HepG2 (cell line): ENCODE measurements around the gene PIK3R1. TPM values are rescaled to one million over a fixed set of nuclear protein-coding genes. Genes with fewer than 3 reads are reported as not detected.

Experiments used
- ATAC-seq: fragments of 200-7000 bp; cut with Tn5 transposase; 3 replicates; pipeline ENCODE4 v1.9.1; 2020; ENCODE audit warnings: mild to moderate bottlenecking, moderate library complexity
- BruUV-seq: library from RNA; stranded (reverse); fragments of 400-500 nt; replicated peaks from 2 replicates; lab custom pipeline; 2021; lab: Mats Ljungman, UMichigan
- CTCF ChIA-PET: fragments of 300-600 bp; formaldehyde crosslinking; extraction: SDS; loops from one replicate; lab custom pipeline; 2021; ENCODE audit warnings: low total read pairs, inconsistent platforms, low intra/inter-chr PET ratio; lab: Yijun Ruan, JAX
- POLR2A ChIA-PET: fragments of 350-600 bp; sonication (Branson Sonifier 250); formaldehyde crosslinking; loops from one replicate; lab custom pipeline; 2020; ENCODE audit warnings: antibody characterized with exemption, inconsistent platforms; lab: Yijun Ruan, JAX
- DNase-seq: peaks from one replicate; pipeline ENCODE4 v3.0.0-alpha.2; 2015; ENCODE audit warnings: low spot score
- FAIRE-seq: peaks from 3 replicates; lab custom pipeline; 2011; peaks lifted over from hg19 to GRCh38; lab: Jason Lieb, UNC
- H2AFZ ChIP-seq: one replicate; pipeline ENCODE4 v1.6.1; 2011; ENCODE audit warnings: low read length, inconsistent platforms
- H3K27ac ChIP-seq: fragments of 300-600 bp; 3 replicates; pipeline ENCODE4 v1.8.0; 2011; ENCODE audit warnings: mixed run types, mild to moderate bottlenecking, mixed read lengths, low read length, inconsistent platforms; ENCODE audit not compliant: insufficient read depth; ENCODE audit errors: extremely low read length
- H3K27me3 ChIP-seq, 2 experiments: fragments of 200-600 bp in 1 of 2; 2 replicates in 1 of 2; 3 replicates in 1 of 2; pipeline versions ENCODE4 v1.6.0 to v1.8.0; 2011; ENCODE audit warnings: low read length in 2 of 2, mild to moderate bottlenecking in 2 of 2, moderate library complexity in 2 of 2, inconsistent platforms in 1 of 2; ENCODE audit not compliant: insufficient read depth in 2 of 2, control insufficient read depth in 1 of 2
- H3K36me3 ChIP-seq, 2 experiments: fragments of 200-600 bp in 1 of 2; replicated peaks in 1 of 2; 2 replicates in 1 of 2; 3 replicates in 1 of 2; pipeline versions ENCODE4 v1.5.1 to v1.8.0; 2011; ENCODE audit warnings: low read length in 2 of 2, inconsistent platforms in 1 of 2; ENCODE audit not compliant: insufficient read depth in 2 of 2, control insufficient read depth in 1 of 2
- H3K4me1 ChIP-seq: 2 replicates; pipeline ENCODE4 v1.5.1; 2012; ENCODE audit warnings: low read length, inconsistent platforms; ENCODE audit not compliant: insufficient read depth
- H3K4me2 ChIP-seq: 2 replicates; pipeline ENCODE4 v1.6.0; 2011; ENCODE audit warnings: low read depth, low read length, inconsistent platforms
- H3K4me3 ChIP-seq, 3 experiments: fragments of 200-600 bp in 1 of 3; sonication (generic), shearing (Covaris generic) in 1 of 3; replicated peaks in 1 of 3; 2 replicates each; pipeline ENCODE4 v1.5.1; 2011 to 2016; ENCODE audit warnings: low read length in 3 of 3, inconsistent platforms in 2 of 3, low read depth in 2 of 3, mild to moderate bottlenecking in 2 of 3, control low read depth in 1 of 3, mixed read lengths in 1 of 3; ENCODE audit not compliant: insufficient read depth in 1 of 3
- H3K79me2 ChIP-seq: one replicate; pipeline ENCODE4 v1.6.1; 2011; ENCODE audit warnings: low read length, inconsistent platforms; ENCODE audit not compliant: insufficient read depth
- H3K9ac ChIP-seq: 2 replicates; pipeline ENCODE4 v1.6.0; 2011; ENCODE audit warnings: mild to moderate bottlenecking, low read depth, low read length, inconsistent platforms; ENCODE audit not compliant: insufficient read depth
- H3K9me3 ChIP-seq: 2 replicates; pipeline ENCODE4 v1.5.1; 2012; ENCODE audit warnings: mild to moderate bottlenecking, low read length
- H4K20me1 ChIP-seq: 2 replicates; pipeline ENCODE4 v1.6.0; 2011; ENCODE audit warnings: inconsistent platforms, mild to moderate bottlenecking, low read length, moderate library complexity; ENCODE audit not compliant: insufficient read depth
- ARNT2 ChIP-seq: sonication (generic); formaldehyde crosslinking; IDR thresholded peaks from 2 replicates; pipeline ENCODE4 v1.8.0; 2022; ENCODE audit warnings: mild to moderate bottlenecking, low read depth, missing genetic modification reagents, moderate library complexity
- CBX5 ChIP-seq: sonication (generic); formaldehyde crosslinking; IDR thresholded peaks from 2 replicates; pipeline ENCODE4 v1.4.0; 2020; ENCODE audit warnings: missing genetic modification reagents, borderline replicate concordance
- CTCF ChIP-seq: sonication (generic); formaldehyde crosslinking; IDR thresholded peaks from 2 replicates; pipeline ENCODE4 v1.5.0; 2020; ENCODE audit warnings: mild to moderate bottlenecking, missing genetic modification reagents, moderate library complexity
- NFE2L1 ChIP-seq: sonication (generic); formaldehyde crosslinking; IDR thresholded peaks from 2 replicates; pipeline ENCODE4 v1.4.0; 2020; ENCODE audit warnings: missing genetic modification reagents, mild to moderate bottlenecking, borderline replicate concordance
- STAG1 ChIP-seq: sonication (generic); formaldehyde crosslinking; IDR thresholded peaks from 2 replicates; pipeline ENCODE4 v1.4.0; 2020; ENCODE audit warnings: missing genetic modification reagents
- ZFAT ChIP-seq: sonication (generic); formaldehyde crosslinking; conservative IDR thresholded peaks from 2 replicates; pipeline ENCODE4 v1.8.1; 2023; ENCODE audit warnings: missing genetic modification reagents, inconsistent platforms
- ZNF207 ChIP-seq: fragments of 450-650 bp; IDR thresholded peaks from 2 replicates; pipeline ENCODE4 v1.6.1; 2016; ENCODE audit warnings: antibody characterized with exemption, borderline replicate concordance
- WGBS: methylation state at CpG from one replicate; pipeline ENCODE4 v1.1.6; 2017; ENCODE audit warnings: low lambda C conversion rate; 5-methylcytosine and 5-hydroxymethylcytosine counted together
- in situ Hi-C: cut with HindIII; loops from 2 replicates; pipeline ENCODE4 v1.10.0; 2017; ENCODE audit warnings: low pct_unique_long_range_greater_than_20kb; ENCODE audit not compliant: extremely low pct_ligation_motif_present
- intact Hi-C: fragments of 100-400 bp; cut with micrococcal nuclease; formaldehyde crosslinking; loops from one replicate; pipeline ENCODE4 v1.10.0; 2022; ENCODE audit not compliant: unreplicated experiment
- polyA plus RNA-seq, 8 experiments: library from polyadenylated mRNA; depleted of rRNA in 3 of 8; stranded (reverse) in 7 of 8; unstranded in 1 of 8; fragments of >200 nt; fragmentation: Illumina TruSeq in 4 of 8; extraction: Trizol in 4 of 8; gene quantifications; 2 replicates each; pipeline versions ENCODE4 v1.2.1 to v1.2.3, GENCODE V29; 2011 to 2016; ENCODE audit warnings: low read depth in 4 of 8, missing spikeins in 1 of 8, mixed read lengths in 1 of 8; ENCODE audit not compliant: insufficient read depth in 1 of 8
- total RNA-seq, 5 experiments: library from RNA; depleted of rRNA; stranded (reverse); fragments of >200 nt; fragmentation: Illumina TruSeq; extraction: Trizol; gene quantifications; 2 replicates each; pipeline ENCODE4 v1.2.3, GENCODE V29; 2016; ENCODE audit warnings: low read depth in 1 of 5

Gene PIK3R1
- total and polyA plus RNA-seq, 2 of the 13 experiments (the other 11 are each of a cell fraction or from before 2014, with no cell fraction given), result 8.4 to 21.3 TPM

GRCh38 chr5:68333649-68334552, 118.3 kb downstream of the PIK3R1 start:
- Histone ChIP-seq H3K9ac (no peak overlapping the region), H3K79me2 (no peaks in the 10 kb centered on the region), H3K4me1 (no peaks in the 10 kb centered on the region), H3K27ac (no peak overlapping the region), H3K4me2 (no peak overlapping the region), H3K27me3 (no peaks in the 10 kb centered on the region), H4K20me1 (no peaks in the 10 kb centered on the region), H2AFZ (no peak overlapping the region), H3K36me3 (no peaks in the 10 kb centered on the region), H3K4me3 (no peak overlapping the region), H3K9me3 (no peaks in the 10 kb centered on the region)
- ChIA-PET CTCF (no interaction called here), POLR2A (no interaction called here)
- intact Hi-C loops (no loop called here), in situ Hi-C loops (no loop called here)
- ATAC-seq, result no peak
- FAIRE-seq, result no peak
- peak; percentile 13 for DNase-seq
- 5% methylated on average over 2 of the region's 2 CpGs for WGBS
- no TSS peak for BruUV-seq
- TF ChIP-seq ZNF207 (no peak), CBX5 (CRISPR knock-in tag) (no peak), ZFAT (CRISPR knock-in tag) (no peak), CTCF (CRISPR knock-in tag) (peak; percentile 26; the same call in 1 of the 2 replicates), ARNT2 (CRISPR knock-in tag) (no peak), STAG1 (CRISPR knock-in tag) (peak; percentile 27), NFE2L1 (CRISPR knock-in tag) (no peak)
